ENCODE data around the gene SERINC3.

The SERINC3 gene

DNA sequence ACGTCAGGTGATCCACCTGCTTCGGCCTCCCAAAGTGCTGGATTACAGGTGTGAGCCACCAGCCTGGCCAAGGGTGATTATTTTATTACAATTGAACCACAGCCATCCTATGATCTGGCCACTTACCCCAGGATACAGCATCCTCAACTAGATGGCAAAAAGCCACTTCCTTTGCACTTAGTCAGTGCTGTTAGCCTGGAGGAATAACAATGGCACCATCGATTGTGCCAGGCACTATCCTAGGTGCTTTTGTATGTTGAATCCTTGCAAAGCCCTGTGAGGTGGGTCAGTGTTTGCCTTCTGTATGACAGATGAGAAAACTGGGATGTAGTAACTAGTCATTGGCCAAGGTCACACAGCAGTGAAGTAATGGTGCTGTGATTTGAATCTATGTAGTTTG is 57.4 kb downstream of the SERINC3 start:
- TF ChIP-seq, protein P1, sequence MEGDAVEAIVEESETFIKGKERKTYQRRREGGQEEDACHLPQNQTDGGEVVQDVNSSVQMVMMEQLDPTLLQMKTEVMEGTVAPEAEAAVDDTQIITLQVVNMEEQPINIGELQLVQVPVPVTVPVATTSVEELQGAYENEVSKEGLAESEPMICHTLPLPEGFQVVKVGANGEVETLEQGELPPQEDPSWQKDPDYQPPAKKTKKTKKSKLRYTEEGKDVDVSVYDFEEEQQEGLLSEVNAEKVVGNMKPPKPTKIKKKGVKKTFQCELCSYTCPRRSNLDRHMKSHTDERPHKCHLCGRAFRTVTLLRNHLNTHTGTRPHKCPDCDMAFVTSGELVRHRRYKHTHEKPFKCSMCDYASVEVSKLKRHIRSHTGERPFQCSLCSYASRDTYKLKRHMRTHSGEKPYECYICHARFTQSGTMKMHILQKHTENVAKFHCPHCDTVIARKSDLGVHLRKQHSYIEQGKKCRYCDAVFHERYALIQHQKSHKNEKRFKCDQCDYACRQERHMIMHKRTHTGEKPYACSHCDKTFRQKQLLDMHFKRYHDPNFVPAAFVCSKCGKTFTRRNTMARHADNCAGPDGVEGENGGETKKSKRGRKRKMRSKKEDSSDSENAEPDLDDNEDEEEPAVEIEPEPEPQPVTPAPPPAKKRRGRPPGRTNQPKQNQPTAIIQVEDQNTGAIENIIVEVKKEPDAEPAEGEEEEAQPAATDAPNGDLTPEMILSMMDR (IDR thresholded peaks at IDR 0.05; ENCODE audit: control insufficient read depth, extremely low read depth, insufficient read depth): no peak
- H3K4me3 ChIP-seq (ENCODE audit: low read depth, low read length): no peak overlapping the region
- no peak for DNase-seq (ENCODE audit: low read depth)

DNA sequence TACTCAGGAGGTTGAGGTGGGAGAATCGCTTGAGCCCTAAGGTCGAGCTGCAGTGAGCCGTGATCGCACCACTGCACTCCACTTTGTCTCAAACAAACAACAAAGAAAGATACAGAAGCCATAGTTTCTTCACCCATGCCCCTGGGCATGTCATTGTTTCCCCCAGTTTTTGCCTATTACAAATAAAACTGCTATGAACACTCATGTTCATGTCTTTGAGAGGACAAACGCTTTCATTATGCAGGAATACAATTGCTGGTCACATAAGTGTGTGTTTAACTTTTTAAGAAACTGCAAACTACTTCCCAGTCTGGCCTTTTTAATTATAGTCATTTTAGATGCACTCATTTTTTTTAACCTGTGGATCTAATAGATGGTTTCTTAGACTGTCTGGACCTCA is 58.4 kb downstream of the SERINC3 start:
- DNase-seq (ENCODE audit: low read depth): no peak
- TF ChIP-seq, protein P1 (IDR thresholded peaks at IDR 0.05; ENCODE audit: control insufficient read depth, extremely low read depth, insufficient read depth): no peak
- H3K4me3 ChIP-seq (ENCODE audit: low read depth, low read length): no peak overlapping the region

DNA sequence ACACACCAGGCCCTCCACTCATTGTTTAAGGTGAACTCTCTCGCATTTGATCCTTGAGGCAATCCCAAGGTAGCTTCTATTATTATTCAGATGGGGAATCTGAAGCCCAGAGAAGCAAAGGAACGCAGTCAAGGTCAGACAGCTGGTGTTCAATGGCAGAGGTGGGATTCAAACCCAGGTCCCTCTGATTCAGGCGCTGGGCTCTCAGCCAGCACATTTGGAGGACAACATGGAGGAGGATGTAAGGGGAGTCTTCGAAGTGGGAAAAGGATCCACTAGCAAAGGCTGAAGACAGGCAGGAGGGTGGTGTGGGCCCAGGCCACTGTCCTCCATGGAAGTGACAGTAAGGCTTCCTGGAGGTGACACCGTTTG is 60.1 kb downstream of the SERINC3 start:
- no peak for DNase-seq (ENCODE audit: low read depth)

DNA sequence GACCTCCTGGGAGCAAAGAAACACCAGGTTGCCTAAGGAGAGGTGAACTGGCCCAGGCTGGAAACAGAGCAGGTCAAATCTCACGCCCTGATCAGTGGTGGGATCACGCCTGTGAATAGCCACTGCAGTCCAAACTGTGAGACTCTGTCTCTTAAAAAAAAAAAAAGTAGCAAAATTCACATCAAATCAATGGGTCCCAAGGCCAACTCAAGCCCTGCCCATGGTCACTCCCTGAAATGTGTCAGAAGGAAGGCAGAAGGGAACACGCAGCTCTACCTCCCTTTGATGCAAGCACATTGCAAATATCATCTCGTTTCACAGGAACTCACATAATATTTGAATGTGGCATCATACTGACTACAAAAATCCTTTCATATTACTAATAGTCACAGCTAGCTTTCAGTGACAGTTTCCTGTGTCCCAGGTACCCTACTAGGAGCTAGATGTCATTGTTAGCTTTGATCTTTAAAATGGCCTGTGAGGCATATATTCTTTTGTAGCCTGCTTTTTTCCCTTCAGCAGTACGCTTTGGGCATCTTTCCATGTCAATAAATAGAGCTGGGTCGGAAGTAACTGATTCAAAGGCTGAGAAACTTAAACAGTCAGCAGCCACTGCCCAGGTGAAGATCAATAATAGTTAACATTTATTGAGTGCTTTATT is 60.6 kb downstream of the SERINC3 start:
- peak; percentile 61 for DNase-seq (ENCODE audit: low read depth)
- no peak overlapping the region for H3K4me3 ChIP-seq (ENCODE audit: low read depth, low read length)
- TF ChIP-seq, protein P1 (IDR thresholded peaks at IDR 0.05; ENCODE audit: control insufficient read depth, extremely low read depth, insufficient read depth): no peak

More for the DNA sequence above, 60.1 kb downstream of the SERINC3 start:
- H3K4me3 ChIP-seq (ENCODE audit: low read depth, low read length): no peak overlapping the region
- TF ChIP-seq, protein P1 (IDR thresholded peaks at IDR 0.05; ENCODE audit: control insufficient read depth, extremely low read depth, insufficient read depth): no peak

DNA sequence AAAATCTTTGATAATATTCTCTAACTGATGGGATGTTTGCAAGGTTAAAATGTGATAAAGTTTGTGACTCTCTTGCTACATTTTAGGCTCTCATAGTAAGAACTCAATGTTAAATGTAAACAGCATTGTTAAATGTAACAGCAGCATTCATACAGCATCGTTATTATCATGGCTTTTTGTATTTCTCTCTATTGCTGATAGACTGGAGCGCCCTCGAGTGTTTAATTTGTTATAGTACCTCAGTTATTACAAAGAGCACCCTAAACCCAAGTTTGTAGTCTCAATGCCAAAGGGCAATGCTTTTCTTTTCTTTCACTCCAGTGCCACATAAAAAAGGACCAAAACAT is 61.1 kb downstream of the SERINC3 start:
- H3K4me3 ChIP-seq (ENCODE audit: low read depth, low read length): no peak overlapping the region
- TF ChIP-seq, protein P1 (IDR thresholded peaks at IDR 0.05; ENCODE audit: control insufficient read depth, extremely low read depth, insufficient read depth): peak; percentile 42
- DNase-seq (ENCODE audit: low read depth): peak; percentile 6

- DNase-seq (ENCODE audit: low read depth): no peak
- H3K4me3 ChIP-seq (ENCODE audit: low read depth, low read length): no peak overlapping the region
- TF ChIP-seq, protein P1 (IDR thresholded peaks at IDR 0.05; ENCODE audit: control insufficient read depth, extremely low read depth, insufficient read depth): no peak
These were observed 62.6 kb downstream of the SERINC3 start for GRCh38 chr20:44459271-44459670.

GRCh38 chr20:44457016-44457415 is 64.9 kb downstream of the SERINC3 start:
- TF ChIP-seq, protein P1 (IDR thresholded peaks at IDR 0.05; ENCODE audit: control insufficient read depth, extremely low read depth, insufficient read depth): no peak
- DNase-seq (ENCODE audit: low read depth): peak; percentile 14
- no peak overlapping the region for H3K4me3 ChIP-seq (ENCODE audit: low read depth, low read length)

All from LNCaP clone FGC (cell line).